Measurements from ENCODE around the gene CACNA1H.
"Not testable (repeated sequence)": the region's sequence is repeated elsewhere in the genome, so short reads cannot be mapped to it uniquely, and the experiment has no call there.

Gene CACNA1H

GRCh38 chr16:1197237-1197866, 44.4 kb downstream of the CACNA1H start:
- POLR2A ChIA-PET (ENCODE audit: low non-redundant PET): no interaction called here
- no peak overlapping the region for H3K27ac ChIP-seq
- TF ChIP-seq CTCF (conservative IDR thresholded peaks at IDR 0.05; ENCODE audit: low read depth): no peak
- DNase-seq (ENCODE audit: low spot score): no peak
- CTCF ChIA-PET: no interaction called here

- ChIA-PET POLR2A (ENCODE audit: low non-redundant PET) (no interaction called here), CTCF (no interaction called here)
- no peak for TF ChIP-seq CTCF (conservative IDR thresholded peaks at IDR 0.05; ENCODE audit: low read depth)
- H3K27ac ChIP-seq: no peak overlapping the region
- DNase-seq (ENCODE audit: low spot score): no peak
These were observed 45.3 kb downstream of the CACNA1H start for GRCh38 chr16:1198194-1198593.

- H3K27ac ChIP-seq; DNase-seq (ENCODE audit: low spot score); CTCF ChIA-PET; POLR2A ChIA-PET (ENCODE audit: low non-redundant PET): not testable (repeated sequence)
These were observed 45.9 kb downstream of the CACNA1H start for GRCh38 chr16:1198671-1199346.

- no peak for TF ChIP-seq CTCF (conservative IDR thresholded peaks at IDR 0.05; ENCODE audit: low read depth)
- no peak overlapping the region for H3K27ac ChIP-seq
- DNase-seq (ENCODE audit: low spot score): no peak
- ChIA-PET CTCF (no interaction called here), POLR2A (ENCODE audit: low non-redundant PET) (no interaction called here)
These were observed 46.6 kb downstream of the CACNA1H start for GRCh38 chr16:1199347-1200013.

GRCh38 chr16:1200014-1200627, 47.2 kb downstream of the CACNA1H start:
- POLR2A ChIA-PET (ENCODE audit: low non-redundant PET): no interaction called here
- TF ChIP-seq CTCF (conservative IDR thresholded peaks at IDR 0.05; ENCODE audit: low read depth): no peak
- DNase-seq (ENCODE audit: low spot score): no peak
- no peak overlapping the region for H3K27ac ChIP-seq
- CTCF ChIA-PET: no interaction called here

- DNase-seq (ENCODE audit: low spot score): no peak
- ChIA-PET POLR2A (ENCODE audit: low non-redundant PET) (no interaction called here), CTCF (interaction anchor here (1.0 kb wide), 1 partner anchor 98 kb away, joined by 3 read pairs; no protein-coding TSS in a partner anchor)
- TF ChIP-seq CTCF (conservative IDR thresholded peaks at IDR 0.05; ENCODE audit: low read depth): no peak
- no peak overlapping the region for H3K27ac ChIP-seq
These were observed 48.5 kb downstream of the CACNA1H start for GRCh38 chr16:1201444-1201843.
